HT1080 (cell line): ENCODE measurements around the gene SIPA1L3. TPM values are rescaled to one million over a fixed set of nuclear protein-coding genes. Genes with fewer than 3 reads are reported as not detected.
"Not testable (repeated sequence)": the region's sequence is repeated elsewhere in the genome, so short reads cannot be mapped to it uniquely, and the experiment has no call there.

Source experiments
- DNase-seq: peaks from one replicate; pipeline ENCODE4 v3.0.0-alpha.2; 2015; ENCODE audit warnings: low read depth
- polyA plus RNA-seq, 2 experiments: library from polyadenylated mRNA; depleted of rRNA; stranded (reverse); fragments of >200 nt; gene quantifications; 2 replicates each; pipeline ENCODE4 v1.2.3, GENCODE V29; 2015
- total RNA-seq: library from RNA; depleted of rRNA; stranded (reverse); fragments of >200 nt; shearing (Covaris generic); gene quantifications from 2 replicates; pipeline ENCODE4 v1.2.3, GENCODE V29; 2014; rRNA removed

The SIPA1L3 gene, protein sequence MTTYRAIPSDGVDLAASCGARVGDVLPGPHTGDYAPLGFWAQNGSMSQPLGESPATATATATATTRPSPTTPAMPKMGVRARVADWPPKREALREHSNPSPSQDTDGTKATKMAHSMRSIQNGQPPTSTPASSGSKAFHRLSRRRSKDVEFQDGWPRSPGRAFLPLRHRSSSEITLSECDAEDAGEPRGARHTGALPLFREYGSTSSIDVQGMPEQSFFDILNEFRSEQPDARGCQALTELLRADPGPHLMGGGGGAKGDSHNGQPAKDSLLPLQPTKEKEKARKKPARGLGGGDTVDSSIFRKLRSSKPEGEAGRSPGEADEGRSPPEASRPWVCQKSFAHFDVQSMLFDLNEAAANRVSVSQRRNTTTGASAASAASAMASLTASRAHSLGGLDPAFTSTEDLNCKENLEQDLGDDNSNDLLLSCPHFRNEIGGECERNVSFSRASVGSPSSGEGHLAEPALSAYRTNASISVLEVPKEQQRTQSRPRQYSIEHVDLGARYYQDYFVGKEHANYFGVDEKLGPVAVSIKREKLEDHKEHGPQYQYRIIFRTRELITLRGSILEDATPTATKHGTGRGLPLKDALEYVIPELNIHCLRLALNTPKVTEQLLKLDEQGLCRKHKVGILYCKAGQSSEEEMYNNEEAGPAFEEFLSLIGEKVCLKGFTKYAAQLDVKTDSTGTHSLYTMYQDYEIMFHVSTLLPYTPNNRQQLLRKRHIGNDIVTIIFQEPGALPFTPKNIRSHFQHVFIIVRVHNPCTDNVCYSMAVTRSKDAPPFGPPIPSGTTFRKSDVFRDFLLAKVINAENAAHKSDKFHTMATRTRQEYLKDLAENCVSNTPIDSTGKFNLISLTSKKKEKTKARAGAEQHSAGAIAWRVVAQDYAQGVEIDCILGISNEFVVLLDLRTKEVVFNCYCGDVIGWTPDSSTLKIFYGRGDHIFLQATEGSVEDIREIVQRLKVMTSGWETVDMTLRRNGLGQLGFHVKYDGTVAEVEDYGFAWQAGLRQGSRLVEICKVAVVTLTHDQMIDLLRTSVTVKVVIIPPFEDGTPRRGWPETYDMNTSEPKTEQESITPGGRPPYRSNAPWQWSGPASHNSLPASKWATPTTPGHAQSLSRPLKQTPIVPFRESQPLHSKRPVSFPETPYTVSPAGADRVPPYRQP (N-terminal part only)
- 30.2 and 31.2 TPM in 2 replicates for total RNA-seq
- polyA plus RNA-seq (2015; cell fraction: cytosol; rRNA removed) = 36.3 and 46.6 TPM in 2 replicates
- polyA plus RNA-seq (2015; cell fraction: nucleus; rRNA removed) = 65.1 and 71.8 TPM in 2 replicates

DNA sequence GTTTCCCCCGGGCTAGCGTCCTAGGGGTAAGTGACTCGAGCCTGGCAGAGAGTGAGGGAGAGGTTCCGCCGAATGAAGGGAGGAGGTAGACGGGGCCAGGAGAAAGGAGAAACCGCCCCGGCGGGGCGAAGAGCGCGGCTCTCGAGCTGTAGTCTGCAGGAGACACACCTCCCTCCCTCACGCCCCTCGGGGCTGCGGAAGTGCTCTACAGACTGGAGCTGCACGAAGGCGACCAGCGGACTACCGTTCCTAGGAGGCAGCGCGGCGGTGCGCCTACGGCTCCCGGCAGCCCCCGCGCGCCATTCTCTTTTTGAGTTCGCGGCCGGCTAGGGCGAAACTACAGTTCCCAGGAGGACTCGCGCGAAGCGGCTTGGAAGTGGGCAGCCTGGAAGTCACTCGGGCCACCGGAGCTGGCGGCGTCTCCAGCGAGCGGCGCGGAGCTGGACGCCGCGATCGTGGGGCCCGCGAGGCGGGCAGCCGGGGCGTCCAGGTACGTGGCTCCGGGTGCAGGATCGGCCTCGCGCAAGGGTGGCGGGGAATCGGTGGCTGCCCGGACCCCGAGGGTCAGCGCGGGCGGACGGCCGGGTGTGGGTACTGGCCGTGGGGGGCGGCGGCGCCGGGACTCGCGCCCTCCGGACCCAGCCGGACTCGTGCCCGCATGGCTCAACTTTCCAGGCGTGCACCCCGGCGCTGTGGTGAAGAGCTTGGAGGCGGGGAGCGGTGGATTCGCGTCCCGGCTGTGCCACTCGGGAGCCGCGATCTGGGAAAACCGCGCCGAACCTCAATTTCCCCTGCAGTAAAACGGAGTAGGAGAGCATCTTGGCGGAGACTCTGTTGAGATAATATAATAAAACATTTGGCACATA lies at the start of gene SIPA1L3:
TSS of gene SIPA1L3 (plus strand) at position 340 of the 866 bp plus-strand sequence. CDS start 174,358 bp downstream, outside the sequence.
- peak; percentile 96 for DNase-seq

DNA sequence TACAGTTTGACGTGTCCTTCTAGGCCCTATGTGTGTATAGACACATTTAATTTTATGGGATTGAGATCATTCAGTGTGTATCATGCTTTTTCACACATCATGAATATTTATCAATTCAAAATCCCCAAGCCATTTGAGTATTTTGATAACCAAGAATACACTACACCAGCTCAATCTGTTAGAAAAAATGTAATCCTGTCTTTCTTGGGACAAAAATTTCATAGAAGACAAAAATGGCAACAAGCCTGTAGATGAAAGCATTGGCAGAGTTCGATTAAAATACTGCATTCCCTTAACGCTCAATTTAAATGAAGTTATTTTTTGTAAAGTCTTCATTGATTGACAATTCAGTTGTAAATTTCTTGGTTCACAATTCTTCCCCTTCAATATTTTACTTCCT lies 42.5 kb upstream of the SIPA1L3 start:
- no peak for DNase-seq

DNA sequence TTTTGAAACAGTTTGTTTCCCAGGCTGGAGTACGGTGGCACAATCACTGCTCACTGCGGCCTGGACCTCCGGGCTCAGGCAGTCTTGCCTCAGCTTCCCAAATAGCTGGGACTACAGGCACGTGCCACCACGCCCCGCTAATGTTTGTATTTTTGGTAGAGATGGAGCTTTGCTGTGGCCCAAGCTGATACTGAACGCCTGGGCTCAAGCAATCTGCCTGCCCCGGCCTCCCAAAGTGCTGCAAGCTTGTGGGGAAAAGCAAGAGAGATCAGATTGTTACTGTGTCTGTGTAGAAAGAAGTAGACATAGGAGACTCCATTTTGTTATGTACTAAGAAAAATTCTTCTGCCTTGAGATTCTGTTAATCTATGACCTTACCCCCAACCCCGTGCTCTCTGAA lies 41.1 kb upstream of the SIPA1L3 start:
- not testable (repeated sequence) for DNase-seq

DNA sequence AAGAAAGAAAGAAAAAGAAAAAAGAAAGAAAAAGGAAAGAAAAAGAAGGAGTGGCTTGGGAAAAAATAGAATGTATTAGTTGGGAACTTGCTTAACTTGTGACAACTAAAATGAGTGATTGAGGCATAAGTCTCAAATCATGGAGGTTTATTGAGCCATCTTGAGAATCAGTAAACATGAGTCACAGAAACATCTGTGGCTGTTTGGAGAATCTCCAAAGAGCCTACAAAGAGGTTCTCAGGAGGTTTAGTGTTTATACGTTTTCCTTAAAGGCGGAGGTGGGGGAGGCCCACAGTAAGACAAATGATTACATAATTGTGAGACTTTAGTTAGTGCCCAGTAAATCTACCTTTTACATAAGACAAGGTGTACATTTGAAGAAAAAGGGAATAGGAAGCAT lies 39.2 kb upstream of the SIPA1L3 start:
- DNase-seq = peak; percentile 29

DNA sequence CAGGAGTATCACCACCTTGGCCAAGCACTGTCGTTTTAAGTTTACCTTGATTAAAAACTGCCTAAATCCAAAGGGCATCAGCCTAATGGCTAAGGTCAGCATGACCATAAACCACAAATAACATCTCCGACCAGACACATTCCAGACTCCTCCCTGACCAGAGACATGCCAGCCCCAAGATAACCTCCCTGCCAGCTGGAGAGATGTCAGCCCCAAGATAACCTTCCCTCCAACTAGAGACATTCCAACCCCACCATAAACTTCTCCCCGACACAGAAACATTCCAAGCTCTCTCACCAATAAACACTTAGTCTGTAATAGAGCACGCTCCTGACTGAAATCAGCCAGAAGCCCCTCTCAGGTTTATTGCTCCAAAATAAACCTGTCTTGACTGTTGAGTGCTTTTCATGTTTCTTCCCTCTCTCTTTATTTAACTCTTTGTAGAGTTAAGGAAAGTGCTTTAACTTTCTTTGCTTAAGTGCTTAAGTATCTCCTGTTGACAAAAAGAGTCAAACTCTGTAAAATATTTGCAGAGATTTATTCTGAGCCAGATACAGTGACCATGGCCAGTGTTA lies 37.2 kb upstream of the SIPA1L3 start:
- no peak for DNase-seq

DNA sequence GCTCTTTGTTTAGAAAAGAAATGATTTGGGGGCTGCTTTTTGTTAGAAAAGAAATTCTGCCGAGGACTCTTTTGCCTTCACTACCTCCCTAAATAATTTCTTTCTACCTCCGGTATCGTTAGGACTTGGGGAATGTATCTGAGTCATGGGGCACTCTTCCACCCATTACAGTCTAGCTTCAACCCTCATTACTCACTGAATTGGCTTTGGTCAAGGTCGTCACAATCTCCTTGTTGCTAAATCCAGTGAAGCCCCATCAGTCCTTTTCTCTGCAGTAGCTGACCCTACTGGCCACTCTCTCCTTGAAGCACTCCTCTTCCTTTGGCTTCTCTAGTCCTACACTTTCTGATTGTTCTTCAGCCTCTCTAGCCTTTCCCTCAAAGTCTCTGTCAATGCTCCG lies 34.6 kb upstream of the SIPA1L3 start:
- DNase-seq = no peak

DNA sequence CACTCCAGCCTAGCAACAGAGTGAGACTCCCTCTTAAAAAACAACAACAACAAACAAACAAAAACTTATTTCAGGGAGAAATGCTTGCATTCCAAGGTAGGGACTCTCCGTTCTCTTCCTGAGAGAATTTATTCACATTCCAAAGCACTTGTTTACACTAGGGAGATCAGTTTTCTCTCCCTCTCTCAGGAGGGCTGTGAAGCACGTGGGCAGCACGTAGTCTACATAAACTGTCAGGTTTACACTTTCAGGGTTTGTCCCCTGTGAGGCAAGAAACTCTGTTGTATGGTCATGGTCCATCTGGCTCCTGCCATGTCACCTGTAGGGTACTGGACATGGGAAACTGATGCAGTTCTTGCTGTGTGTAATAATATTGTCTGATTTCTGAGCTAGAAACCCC lies 32.2 kb upstream of the SIPA1L3 start:
- no peak for DNase-seq

DNA sequence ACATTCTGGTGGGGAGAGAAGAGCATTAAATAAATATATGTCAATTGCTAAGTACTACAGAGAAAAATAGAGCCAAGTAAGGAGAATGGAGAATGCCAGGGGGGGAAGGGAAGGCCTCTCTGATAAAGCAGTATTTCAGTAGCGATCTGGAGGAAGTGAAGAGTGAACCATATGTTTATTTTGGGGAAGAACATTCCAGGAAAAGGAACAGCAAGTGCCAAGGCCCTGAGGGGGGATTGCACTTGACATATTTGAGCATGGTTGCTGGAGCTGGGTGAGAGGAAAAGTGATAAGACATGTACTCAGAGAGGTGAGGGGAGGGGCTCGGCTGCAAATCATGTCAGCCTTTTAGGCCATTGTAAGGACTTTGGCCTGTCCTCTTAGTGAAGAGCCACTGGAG lies 31.0 kb upstream of the SIPA1L3 start:
- no peak for DNase-seq

DNA sequence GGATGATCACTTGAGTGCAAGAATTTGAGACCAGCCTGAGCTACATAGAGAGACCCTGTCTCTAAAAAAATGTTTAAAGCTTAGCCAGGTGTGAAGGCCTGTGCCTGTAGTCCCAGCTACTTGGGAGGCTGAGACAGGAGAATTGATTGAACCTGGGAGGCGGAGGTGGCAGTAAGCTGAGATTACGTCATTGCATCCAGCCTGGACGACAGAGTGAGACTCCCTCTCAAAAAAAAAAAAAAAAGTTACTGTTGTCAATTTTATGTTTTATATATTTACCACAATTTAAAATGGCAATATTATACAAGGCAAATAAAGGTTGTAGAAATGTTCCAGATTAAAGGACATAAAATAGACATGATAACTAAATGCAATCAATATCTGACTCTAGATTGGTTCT lies 29.9 kb upstream of the SIPA1L3 start:
- DNase-seq = no peak

DNA sequence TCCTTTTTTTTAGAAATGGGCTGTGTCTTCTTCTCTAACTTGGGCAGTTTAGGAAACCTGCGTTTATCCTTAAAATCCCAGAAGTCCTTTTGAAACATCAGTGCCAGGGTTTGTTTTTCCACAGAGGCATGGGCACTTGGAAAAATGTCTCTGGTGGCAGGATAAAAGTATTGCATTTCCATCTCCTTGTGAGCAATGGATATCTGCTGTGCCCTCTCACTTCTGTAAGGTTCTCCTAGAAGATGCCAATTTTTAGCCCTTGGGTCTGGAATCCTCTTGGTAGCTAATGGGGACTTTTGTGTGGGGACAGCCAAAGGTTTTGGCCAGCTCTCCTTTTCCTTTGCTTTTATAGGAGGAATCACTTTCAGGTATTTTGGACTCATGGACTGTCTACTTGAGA lies 21.6 kb upstream of the SIPA1L3 start:
- no peak for DNase-seq

DNA sequence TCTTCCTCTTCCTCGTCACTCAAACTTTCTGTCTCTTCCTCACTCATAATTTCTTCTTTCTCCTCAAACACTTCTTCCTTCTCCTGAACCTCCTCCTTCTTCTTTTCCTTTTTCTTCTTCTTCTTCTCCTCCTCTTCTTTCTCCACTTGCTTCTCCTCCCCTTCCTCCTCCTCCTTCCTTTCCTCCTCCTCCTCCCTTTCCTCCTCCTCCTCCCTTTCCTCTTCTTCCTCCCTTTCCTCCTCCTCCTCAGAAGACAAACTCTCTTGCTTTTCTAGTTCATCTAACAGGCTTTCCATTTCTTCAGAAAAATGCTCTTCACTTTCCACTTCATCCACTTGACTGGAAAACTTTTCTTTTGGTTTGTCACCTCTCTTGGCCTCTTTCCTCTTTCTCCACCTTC lies 20.4 kb upstream of the SIPA1L3 start:
- DNase-seq = no peak

DNA sequence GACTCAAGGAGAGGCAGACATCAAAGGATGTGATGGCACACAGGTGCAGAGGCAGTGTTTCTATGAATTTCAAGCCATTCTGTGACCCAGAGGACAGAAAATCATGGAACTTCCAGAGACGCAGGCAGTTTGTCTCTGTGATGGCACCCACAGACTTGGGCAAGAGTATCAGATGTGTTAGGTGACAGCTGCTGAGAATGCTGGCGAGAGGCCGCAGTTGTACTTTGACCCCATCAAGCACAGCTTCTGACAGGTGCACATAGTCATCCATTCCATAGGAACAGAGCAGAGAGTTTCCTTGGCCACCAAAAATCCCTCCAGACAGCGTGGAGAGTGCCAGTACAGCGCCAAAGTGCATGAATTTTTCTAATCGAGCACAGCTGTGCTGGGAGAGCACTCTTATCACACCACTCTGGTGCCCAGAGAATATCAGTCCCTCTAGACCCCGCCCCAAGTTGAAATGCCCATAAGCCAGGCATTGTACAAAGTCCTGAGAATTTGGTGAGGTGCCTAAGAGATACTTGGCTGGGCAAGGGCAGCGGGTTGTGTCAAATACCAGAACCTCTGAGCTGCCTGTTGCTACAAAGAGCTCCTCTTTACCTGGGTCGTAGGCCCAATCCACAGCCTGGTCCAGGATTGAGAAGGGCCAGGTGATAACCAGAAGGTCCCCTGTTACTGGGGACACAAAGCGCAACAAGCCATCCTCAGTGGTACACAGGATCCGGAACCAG lies 13.0 kb upstream of the SIPA1L3 start:
- no peak for DNase-seq

DNA sequence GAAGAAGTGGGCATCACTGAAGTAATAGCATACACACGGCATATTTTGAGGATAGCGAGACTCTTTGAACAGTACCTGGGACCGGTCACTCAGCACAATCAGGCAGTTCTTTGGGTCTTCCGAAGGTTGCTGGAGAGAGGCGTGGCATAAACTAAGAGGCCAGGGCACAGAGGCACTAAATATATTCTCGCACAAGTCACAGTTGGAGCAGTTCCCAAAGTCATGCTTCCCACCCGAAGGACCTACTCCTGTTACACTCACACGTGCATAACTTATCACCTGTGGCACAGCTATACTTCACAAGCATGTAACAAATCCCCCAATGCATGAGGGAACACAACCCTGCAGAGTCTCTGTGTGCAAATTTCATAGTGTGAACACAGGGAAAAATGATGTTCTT lies 10.8 kb upstream of the SIPA1L3 start:
- DNase-seq = no peak

DNA sequence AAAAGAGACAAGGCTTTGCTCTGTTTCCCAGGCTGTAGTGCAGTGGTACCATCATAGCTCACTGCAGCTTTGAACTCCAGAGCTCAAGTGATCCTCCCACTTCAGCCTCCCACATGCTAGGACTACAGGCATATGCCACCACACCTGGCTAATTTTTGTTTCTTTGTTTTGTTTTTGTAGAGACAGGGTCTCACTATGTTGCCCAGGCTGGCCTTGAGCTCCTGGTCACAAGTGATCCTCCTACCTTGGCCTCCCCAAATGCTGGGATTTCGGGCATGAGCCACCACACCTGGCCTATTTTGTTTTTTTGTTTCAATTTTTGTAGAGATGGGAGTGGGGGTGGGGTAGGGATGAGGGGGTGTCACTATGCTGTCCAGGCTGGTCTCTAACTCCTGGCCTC lies 7.6 kb upstream of the SIPA1L3 start:
- DNase-seq = no peak

DNA sequence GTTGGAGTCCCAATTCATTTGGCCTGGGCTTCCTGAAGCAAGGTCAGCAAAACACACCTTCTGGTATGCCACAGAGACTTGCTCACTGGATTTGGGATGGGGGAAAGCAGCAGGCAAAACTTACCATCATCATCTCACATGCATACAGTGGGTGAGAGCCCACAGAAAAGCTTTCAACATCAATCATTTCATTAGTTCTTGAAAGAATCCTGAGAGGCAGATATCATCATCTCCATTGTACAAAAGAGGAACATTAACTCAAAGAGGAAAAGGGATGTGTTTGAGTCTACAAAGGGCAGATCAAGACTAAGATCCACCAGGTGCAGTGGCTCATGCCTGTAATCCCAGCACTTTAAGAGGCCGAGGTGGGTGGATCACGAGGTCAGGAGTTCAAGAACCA lies 7.0 kb upstream of the SIPA1L3 start:
- DNase-seq = no peak

DNA sequence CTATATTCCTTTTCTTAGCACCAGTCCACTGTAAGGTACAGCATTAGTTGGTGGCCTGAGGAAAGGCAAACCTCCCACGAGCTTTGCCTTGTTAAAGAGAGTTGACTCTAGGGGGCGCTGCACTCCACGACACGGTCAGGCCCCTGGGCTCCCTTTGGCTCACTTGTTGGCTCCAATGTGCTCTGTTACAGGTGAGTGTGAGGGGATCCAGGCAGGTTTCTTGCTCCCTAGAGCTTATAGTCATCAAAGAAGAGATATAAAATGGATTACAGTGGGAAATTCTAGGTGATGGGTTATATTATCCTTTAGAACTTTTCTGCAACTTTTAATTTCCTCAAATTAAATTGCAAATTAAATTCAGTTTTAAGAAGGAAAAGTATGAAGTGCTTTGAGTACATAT lies 4.3 kb upstream of the SIPA1L3 start:
- peak; percentile 68 for DNase-seq

DNA sequence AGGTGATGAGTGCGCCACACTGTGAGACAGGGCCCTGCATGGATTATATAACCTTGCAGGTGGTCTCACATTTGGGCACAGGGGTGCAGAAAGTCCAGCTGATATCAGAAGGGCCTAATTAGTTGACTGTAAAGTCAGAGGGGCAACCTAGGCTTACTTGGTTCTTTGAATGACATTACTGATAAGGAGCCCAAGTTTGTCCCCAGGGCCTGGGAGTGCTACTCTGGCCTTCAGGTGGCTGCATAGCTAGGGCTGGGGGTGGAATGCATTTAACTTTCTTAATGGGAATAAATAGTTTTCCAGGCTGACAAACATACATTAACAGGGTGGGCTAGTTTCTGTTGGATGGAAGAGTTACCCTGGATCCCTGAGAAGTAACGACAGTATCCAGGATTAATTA lies 3.9 kb upstream of the SIPA1L3 start:
- no peak for DNase-seq

DNA sequence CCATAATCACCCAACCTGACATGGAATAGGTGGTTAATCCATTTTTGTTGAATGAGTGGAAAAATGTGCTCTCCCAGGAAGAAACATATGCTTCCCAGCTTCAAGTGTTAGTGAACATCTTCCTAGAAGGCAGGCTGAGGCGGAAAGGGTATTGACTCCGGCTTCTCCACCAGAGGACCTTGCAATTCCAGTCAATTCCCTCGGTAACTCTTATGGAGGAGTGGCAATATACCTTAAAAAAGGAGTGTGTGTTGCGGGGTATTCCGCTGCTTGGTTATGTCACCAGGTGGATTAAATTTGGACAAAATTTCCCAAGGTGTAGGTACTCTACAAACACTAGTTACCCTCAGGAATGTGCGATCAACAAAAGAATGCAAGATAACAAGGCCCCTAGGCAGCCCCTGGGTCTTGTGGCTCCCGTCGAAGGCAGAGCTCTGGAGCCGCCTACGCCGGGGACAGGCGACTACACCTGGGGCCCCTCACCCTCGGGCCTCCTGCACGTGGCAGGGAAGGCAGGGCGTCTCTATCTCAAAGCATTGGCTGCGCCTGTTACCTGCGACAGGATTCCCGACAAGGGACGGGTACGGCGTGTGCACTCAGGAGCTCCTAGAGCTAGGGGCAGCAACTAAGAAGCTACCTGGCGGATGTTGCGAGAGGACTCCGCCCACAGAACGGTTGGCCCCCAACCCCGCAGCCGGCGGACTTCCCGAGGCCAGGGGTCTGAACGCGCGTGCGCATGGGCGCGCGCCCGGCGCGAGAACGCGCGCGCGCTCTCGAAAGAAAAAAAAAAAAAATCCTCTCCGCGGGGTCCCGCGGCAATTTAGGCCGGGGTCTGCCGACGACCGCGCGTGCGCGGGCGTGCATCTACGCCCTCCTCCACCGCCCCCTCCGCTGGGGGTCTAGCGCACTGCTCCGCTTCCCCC lies 801 bp upstream of the SIPA1L3 start, which contains the start of gene WDR87:
TSS of gene WDR87 (minus strand) at position 649 of the 923 bp plus-strand sequence. CDS start 8,355 bp downstream, outside the sequence.
- DNase-seq = no peak
